ENCODE results near the gene ARSI. TPM values are rescaled to one million over a fixed set of nuclear protein-coding genes. Genes with fewer than 3 reads are reported as not detected.

The ARSI gene
- total RNA-seq, 2 donors from 2014 or later: not detected

GRCh38 chr5:150309886-150310239 is 7.2 kb upstream of the ARSI start:
- H3K27ac Mint-ChIP-seq: no peak overlapping the region
- ATAC-seq (no peak), DNase-seq (no peak)
- peaks cover 2% of the 10 kb centered on the region for H3K36me3 Mint-ChIP-seq (ENCODE audit: low read depth)
- no peak overlapping the region for H3K4me3 Mint-ChIP-seq
- H3K4me1 Mint-ChIP-seq: peaks cover 11% of the 10 kb centered on the region
- H3K9me3 ChIP-seq (ENCODE audit: control insufficient read depth, low read length, poor library complexity, severe bottlenecking): no peaks in the 10 kb centered on the region
- H3K27me3 Mint-ChIP-seq: peaks cover 23% of the 10 kb centered on the region

- Mint-ChIP-seq H3K4me3 (no peak overlapping the region), H3K27ac (no peak overlapping the region), H3K4me1 (peaks cover 11% of the 10 kb centered on the region), H3K27me3 (peaks cover 26% of the 10 kb centered on the region), H3K36me3 (ENCODE audit: low read depth) (peaks cover 2% of the 10 kb centered on the region)
- DNase-seq: no peak
- no peak for ATAC-seq
- H3K9me3 ChIP-seq (ENCODE audit: control insufficient read depth, low read length, poor library complexity, severe bottlenecking): no peaks in the 10 kb centered on the region
These were observed 6.6 kb upstream of the ARSI start for GRCh38 chr5:150309101-150309885.

- Mint-ChIP-seq H3K27me3 (peaks cover 39% of the 10 kb centered on the region), H3K4me1 (peaks cover 11% of the 10 kb centered on the region), H3K36me3 (ENCODE audit: low read depth) (peaks cover 2% of the 10 kb centered on the region), H3K27ac (no peak overlapping the region), H3K4me3 (no peak overlapping the region)
- DNase-seq (no peak), ATAC-seq (no peak)
- no peaks in the 10 kb centered on the region for H3K9me3 ChIP-seq (ENCODE audit: control insufficient read depth, low read length, poor library complexity, severe bottlenecking)
These were observed 5.1 kb upstream of the ARSI start for GRCh38 chr5:150307617-150308426.

- no peaks in the 10 kb centered on the region for H3K9me3 ChIP-seq (ENCODE audit: control insufficient read depth, low read length, poor library complexity, severe bottlenecking)
- no peak for ATAC-seq
- Mint-ChIP-seq H3K27ac (no peak overlapping the region), H3K4me3 (no peak overlapping the region), H3K36me3 (ENCODE audit: low read depth) (peaks cover 2% of the 10 kb centered on the region), H3K4me1 (peaks cover 11% of the 10 kb centered on the region), H3K27me3 (peaks cover 41% of the 10 kb centered on the region)
- no peak for DNase-seq
These were observed 4.1 kb upstream of the ARSI start for GRCh38 chr5:150306775-150307174.

GRCh38 chr5:150305557-150305956 is 2.9 kb upstream of the ARSI start:
- Mint-ChIP-seq H3K4me1 (peaks cover 11% of the 10 kb centered on the region), H3K36me3 (ENCODE audit: low read depth) (peaks cover 5% of the 10 kb centered on the region), H3K27me3 (peaks cover 46% of the 10 kb centered on the region), H3K27ac (no peak overlapping the region), H3K4me3 (peak overlapping the region; percentile 47)
- no peak for ATAC-seq
- no peak for DNase-seq
- no peaks in the 10 kb centered on the region for H3K9me3 ChIP-seq (ENCODE audit: control insufficient read depth, low read length, poor library complexity, severe bottlenecking)

- no peak overlapping the region for H3K27ac Mint-ChIP-seq
- DNase-seq (no peak), ATAC-seq (no peak)
- H3K4me1 Mint-ChIP-seq: peaks cover 11% of the 10 kb centered on the region
- H3K36me3 Mint-ChIP-seq (ENCODE audit: low read depth): peaks cover 5% of the 10 kb centered on the region
- no peaks in the 10 kb centered on the region for H3K9me3 ChIP-seq (ENCODE audit: control insufficient read depth, low read length, poor library complexity, severe bottlenecking)
- no peak overlapping the region for H3K4me3 Mint-ChIP-seq
- H3K27me3 Mint-ChIP-seq: peaks cover 49% of the 10 kb centered on the region
These were observed 2.4 kb upstream of the ARSI start for GRCh38 chr5:150305095-150305494.

GRCh38 chr5:150304481-150305081 is 1.9 kb upstream of the ARSI start:
- H3K9me3 ChIP-seq (ENCODE audit: control insufficient read depth, low read length, poor library complexity, severe bottlenecking): no peaks in the 10 kb centered on the region
- peaks cover 53% of the 10 kb centered on the region for H3K27me3 Mint-ChIP-seq
- H3K27ac Mint-ChIP-seq: no peak overlapping the region
- no peak overlapping the region for H3K4me3 Mint-ChIP-seq
- ATAC-seq (no peak), DNase-seq (no peak)
- H3K36me3 Mint-ChIP-seq (ENCODE audit: low read depth): peaks cover 2% of the 10 kb centered on the region
- peaks cover 11% of the 10 kb centered on the region for H3K4me1 Mint-ChIP-seq

GRCh38 chr5:150303660-150304386 is 1.1 kb upstream of the ARSI start:
- Mint-ChIP-seq H3K36me3 (ENCODE audit: low read depth) (peaks cover 2% of the 10 kb centered on the region), H3K27ac (no peak overlapping the region), H3K4me3 (no peak overlapping the region), H3K4me1 (peaks cover 11% of the 10 kb centered on the region), H3K27me3 (peaks cover 47% of the 10 kb centered on the region)
- no peaks in the 10 kb centered on the region for H3K9me3 ChIP-seq (ENCODE audit: control insufficient read depth, low read length, poor library complexity, severe bottlenecking)
- DNase-seq: no peak
- ATAC-seq: no peak

- DNase-seq (no peak), ATAC-seq (no peak)
- Mint-ChIP-seq H3K27me3 (peaks cover 47% of the 10 kb centered on the region), H3K27ac (no peak overlapping the region), H3K4me1 (peaks cover 11% of the 10 kb centered on the region), H3K4me3 (no peak overlapping the region), H3K36me3 (ENCODE audit: low read depth) (peaks cover 2% of the 10 kb centered on the region)
- H3K9me3 ChIP-seq (ENCODE audit: control insufficient read depth, low read length, poor library complexity, severe bottlenecking): no peaks in the 10 kb centered on the region
These were observed 438 bp upstream of the ARSI start for GRCh38 chr5:150303070-150303615.

- Mint-ChIP-seq H3K27me3 (peaks cover 53% of the 10 kb centered on the region), H3K4me1 (peaks cover 11% of the 10 kb centered on the region), H3K36me3 (ENCODE audit: low read depth) (peaks cover 2% of the 10 kb centered on the region), H3K27ac (no peak overlapping the region), H3K4me3 (peak overlapping the region; percentile 19)
- ATAC-seq (no peak), DNase-seq (no peak)
- no peaks in the 10 kb centered on the region for H3K9me3 ChIP-seq (ENCODE audit: control insufficient read depth, low read length, poor library complexity, severe bottlenecking)
These were observed 804 bp downstream of the ARSI start for GRCh38 chr5:150301901-150302300.

GRCh38 chr5:150301170-150301505 is 1.6 kb downstream of the ARSI start:
- H3K36me3 Mint-ChIP-seq (ENCODE audit: low read depth): peaks cover 2% of the 10 kb centered on the region
- no peak overlapping the region for H3K4me3 Mint-ChIP-seq
- H3K4me1 Mint-ChIP-seq: peaks cover 9% of the 10 kb centered on the region
- DNase-seq (no peak), ATAC-seq (no peak)
- H3K27me3 Mint-ChIP-seq: peaks cover 56% of the 10 kb centered on the region
- H3K9me3 ChIP-seq (ENCODE audit: control insufficient read depth, low read length, poor library complexity, severe bottlenecking): no peaks in the 10 kb centered on the region
- H3K27ac Mint-ChIP-seq: no peak overlapping the region

GRCh38 chr5:150300496-150301169 is 2.1 kb downstream of the ARSI start:
- ATAC-seq: no peak
- H3K36me3 Mint-ChIP-seq (ENCODE audit: low read depth): peaks cover 2% of the 10 kb centered on the region
- no peak overlapping the region for H3K27ac Mint-ChIP-seq
- peaks cover 58% of the 10 kb centered on the region for H3K27me3 Mint-ChIP-seq
- no peak for DNase-seq
- no peak overlapping the region for H3K4me3 Mint-ChIP-seq
- H3K4me1 Mint-ChIP-seq: peaks cover 10% of the 10 kb centered on the region
- H3K9me3 ChIP-seq (ENCODE audit: control insufficient read depth, low read length, poor library complexity, severe bottlenecking): no peaks in the 10 kb centered on the region

Data from T-helper 17 cell (primary cell).